Activated CD8-positive, alpha-beta memory T cell treated with anti-CD3 and anti-CD28 coated beads for 24 hours (primary cell): ENCODE measurements around the gene FCMR.

Experiments
- DNase-seq: peaks from one replicate; pipeline ENCODE4 v3.0.0-alpha.2; 2020

FCMR gene

GRCh38 chr1:206921772-206922265 lies at the start of gene FCMR:
Gene FCMR (minus strand): TSS chr1:206921941. CDS start chr1:206921854, 87 bp downstream.
- no peak for DNase-seq

GRCh38 chr1:206971029-206971655 lies 49.4 kb upstream of the FCMR start:
- no peak for DNase-seq

- no peak for DNase-seq
Observed at GRCh38 chr1:206970446-206970845, 48.7 kb upstream of the FCMR start, which contains the start of gene FCAMR. Gene FCAMR (minus strand): TSS chr1:206970460. CDS start chr1:206970125, 335 bp downstream.

- no peak for DNase-seq
Observed at GRCh38 chr1:206969090-206969489, 47.3 kb upstream of the FCMR start.

GRCh38 chr1:206967096-206967849 lies 45.5 kb upstream of the FCMR start:
- DNase-seq = no peak

DNA sequence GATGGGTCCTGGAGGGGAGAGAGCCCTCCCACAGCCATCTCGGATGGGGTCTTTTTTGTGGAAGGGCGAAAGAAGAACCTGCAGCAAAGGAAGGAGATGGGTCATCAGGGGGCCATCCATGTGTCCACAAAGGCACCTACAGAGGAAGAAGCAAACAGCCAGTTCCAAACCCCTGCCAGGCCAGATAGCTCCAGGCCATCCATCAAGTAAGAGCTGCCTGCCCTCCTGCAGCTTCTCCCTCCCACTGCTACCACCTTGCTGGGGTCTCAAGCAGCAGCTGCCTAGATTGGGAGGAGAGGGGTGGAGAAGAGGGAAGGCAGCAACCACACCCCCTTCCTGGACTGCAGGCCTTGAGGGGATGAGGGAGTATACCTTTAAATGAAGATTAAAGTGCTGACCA lies 44.0 kb upstream of the FCMR start:
- DNase-seq = no peak

DNA sequence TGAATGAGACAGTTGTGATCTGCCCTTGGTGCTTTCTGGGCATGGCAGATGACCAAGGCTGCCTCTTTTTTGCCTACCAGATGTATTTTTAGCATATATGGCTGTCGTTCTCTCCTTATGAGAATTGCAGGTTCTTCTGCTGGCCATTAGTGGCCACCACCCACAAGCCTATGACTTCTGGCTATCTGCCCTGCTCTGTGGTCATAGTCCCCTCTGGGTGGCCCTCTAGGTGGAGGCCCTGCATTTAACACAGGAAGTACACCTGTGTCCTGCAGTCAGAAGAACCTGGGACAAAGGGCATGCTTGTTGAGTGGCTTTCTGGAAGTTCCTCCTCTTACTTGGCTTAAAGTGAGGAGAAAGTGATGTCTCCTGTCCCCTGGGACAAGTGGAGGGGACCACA lies 42.0 kb upstream of the FCMR start:
- no peak for DNase-seq

- no peak for DNase-seq
Observed at GRCh38 chr1:206963119-206963712, 41.5 kb upstream of the FCMR start.

DNA sequence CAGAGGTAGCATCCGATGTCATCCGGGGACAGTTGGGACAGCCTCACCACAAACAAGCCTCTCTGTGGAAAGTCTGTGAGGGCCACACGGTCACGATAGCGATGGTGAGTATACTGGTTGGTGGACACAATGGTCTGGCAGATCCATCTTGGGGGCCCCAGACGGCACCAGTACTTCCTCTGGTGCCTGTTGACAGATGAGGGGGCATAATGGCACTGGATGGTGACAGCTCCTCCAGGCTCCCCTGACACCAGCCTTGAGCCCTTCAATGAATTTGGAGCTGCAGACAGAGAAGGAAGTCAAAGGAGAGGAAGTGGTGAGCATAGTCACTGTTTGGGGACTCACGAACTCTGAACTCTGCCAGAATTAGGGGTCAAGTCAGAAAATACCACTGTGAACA lies 40.5 kb upstream of the FCMR start:
- DNase-seq = no peak

DNA sequence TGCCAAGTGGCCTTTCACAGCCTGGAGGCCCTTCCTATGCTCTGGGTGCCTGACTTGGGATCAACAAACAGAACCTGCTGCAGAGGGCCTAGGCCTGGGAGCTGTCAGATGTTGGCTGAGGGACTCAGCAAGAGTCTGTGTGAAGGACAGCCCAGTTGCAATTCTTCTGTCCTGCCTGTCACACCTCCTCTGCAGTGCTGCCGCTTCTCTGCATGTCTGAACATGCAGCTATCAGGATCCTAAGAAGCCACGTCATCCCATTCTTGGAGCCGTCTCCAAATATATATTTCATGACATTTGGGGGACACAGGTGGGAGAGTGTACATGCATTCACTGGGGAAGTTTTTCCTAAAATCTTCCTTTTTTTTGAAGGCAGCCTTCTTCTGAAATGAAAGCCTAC lies 39.9 kb upstream of the FCMR start:
- no peak for DNase-seq

- DNase-seq = no peak
Observed at GRCh38 chr1:206960676-206961386, 39.1 kb upstream of the FCMR start.

- no peak for DNase-seq
Observed at GRCh38 chr1:206958144-206958543, 36.4 kb upstream of the FCMR start.

- DNase-seq = no peak
Observed at GRCh38 chr1:206957639-206958038, 35.9 kb upstream of the FCMR start.

GRCh38 chr1:206955476-206956451 lies 34.0 kb upstream of the FCMR start:
- DNase-seq = no peak

DNA sequence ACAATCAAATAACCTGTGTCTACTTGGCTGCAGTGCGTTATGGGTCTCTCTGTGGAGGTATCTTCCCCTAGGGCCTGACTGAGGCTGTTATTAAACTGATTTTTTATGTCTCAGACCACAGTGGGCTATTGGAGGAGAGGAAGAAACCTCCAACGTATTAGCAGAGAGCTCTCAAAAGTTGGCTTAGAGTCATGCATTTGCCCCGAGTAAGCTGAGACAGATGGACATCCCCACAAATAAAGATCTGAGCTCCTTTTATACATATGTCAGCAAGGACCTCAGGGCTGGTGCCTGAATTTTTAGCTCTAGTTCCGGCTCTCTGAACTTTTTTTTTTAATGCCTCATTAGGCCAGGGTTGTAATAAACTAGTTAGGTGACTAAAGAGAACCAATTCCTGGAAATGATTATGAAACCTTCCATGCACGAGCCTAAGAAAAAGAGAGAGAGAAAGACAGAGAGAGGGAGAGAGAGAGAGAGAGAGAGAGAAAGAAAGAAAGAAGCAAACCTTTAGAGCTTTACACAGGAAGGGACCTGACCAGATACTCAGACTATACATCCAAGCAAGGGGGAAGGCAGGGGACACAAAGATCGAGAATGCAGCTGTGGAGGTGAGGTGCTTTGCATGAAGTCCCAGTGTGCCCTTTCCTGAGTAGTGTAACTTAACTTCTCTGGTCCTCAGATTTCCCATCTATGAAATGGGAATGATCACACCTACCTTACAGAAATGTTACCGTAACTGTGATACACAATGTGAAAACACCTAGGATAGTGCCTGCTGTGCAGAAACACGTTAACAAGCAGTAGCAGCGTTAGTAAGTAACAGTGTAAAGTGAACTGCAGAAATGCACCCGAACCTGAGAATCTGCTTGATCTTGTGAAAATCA lies 33.0 kb upstream of the FCMR start:
- no peak for DNase-seq

GRCh38 chr1:206953626-206954025 lies 31.9 kb upstream of the FCMR start:
- no peak for DNase-seq

GRCh38 chr1:206953126-206953525 lies 31.4 kb upstream of the FCMR start:
- DNase-seq = no peak

DNA sequence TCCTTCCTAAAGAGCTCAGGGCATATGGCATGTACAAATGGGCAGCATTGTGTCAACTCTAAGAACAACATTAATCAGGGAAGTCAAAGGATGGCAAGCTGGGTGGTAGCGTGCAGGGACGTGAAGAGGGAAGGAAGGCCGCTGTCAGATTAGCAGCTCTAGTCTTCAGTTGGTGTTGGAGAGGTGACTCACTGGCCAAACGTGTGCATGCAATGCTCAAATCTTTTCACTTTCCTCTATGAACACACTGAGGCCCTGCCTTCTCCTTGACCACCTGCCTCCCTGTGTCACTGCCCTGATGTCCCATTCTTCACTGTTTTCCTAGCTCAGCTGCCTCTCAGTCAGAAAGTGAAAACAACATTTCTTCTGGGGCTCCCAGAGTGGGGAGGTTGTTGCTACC lies 30.4 kb upstream of the FCMR start:
- DNase-seq = no peak

- no peak for DNase-seq
Observed at GRCh38 chr1:206951318-206952100, 29.8 kb upstream of the FCMR start.

DNA sequence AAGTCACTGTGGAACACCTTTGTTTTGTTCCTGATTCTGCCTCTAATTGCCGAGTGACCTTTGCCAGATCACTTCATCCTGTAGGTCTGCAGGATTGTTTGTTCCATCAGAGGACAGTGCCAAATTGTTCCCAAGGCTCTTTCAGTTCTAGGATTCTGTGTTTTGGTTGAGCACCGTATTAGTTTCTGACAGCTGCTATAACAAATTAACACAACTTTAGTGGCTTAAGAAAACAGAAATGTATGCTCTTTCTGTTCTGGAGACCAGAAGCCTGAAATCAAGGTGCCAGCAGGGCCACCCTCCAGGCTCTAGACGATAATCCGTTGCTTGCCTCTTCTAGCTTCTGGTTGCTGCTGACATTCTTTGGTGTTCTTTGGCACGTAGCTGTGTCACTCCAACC lies 27.9 kb upstream of the FCMR start:
- no peak for DNase-seq
